ENCODE data around the gene CHSY1. TPM values are rescaled to one million over a fixed set of nuclear protein-coding genes. Genes with fewer than 3 reads are reported as not detected.
A peak's percentile ranks its signal among the peaks of the same experiment; 100 is the strongest.

CHSY1 gene
- total RNA-seq, 2 experiments from 2014 or later, result 50.5 to 59.4 TPM

DNA sequence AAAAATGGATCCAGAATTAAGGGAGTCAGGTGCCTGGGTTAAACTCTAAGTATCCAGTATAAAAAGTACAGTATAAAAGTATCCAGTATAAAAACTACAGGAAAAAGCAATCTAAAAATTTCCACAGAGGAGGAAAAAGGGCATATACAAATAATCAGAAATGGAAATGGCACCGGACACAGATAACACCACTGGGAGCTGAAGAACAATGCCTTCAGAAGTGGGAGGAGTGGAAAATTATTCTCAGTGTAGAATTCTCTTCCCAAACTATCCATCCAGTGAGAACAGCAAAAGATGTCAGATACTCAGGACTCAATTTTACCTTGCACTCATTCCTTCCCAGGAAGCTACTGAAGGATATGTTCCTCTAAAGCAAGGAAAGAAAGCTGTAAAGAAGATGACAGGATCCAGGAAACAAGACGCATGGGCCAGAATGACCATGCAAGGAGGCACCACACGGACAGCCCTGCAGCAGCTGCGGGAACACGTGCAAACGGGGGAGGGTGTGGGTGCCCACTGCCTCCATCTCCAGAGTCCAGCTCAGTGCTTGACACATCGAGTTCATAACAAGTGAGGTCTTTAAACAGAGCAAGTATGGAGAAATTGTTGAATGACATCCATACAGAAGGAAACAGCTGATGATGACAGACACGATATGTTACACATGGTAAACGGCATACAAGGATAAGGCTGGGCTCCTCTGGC, 68.5 kb downstream of the CHSY1 start:
- H3K27ac Mint-ChIP-seq, result no peak overlapping the region
- H3K27me3 Mint-ChIP-seq, result no peaks in the 10 kb centered on the region
- CTCF ChIA-PET, result interaction anchor here (0.8 to 1.4 kb wide), 4 partner anchors 15 to 99 kb away, joined by 3 read pairs; no protein-coding TSS in a partner anchor
- DNase-seq, result no peak
- ATAC-seq, result no peak
- H3K36me3 Mint-ChIP-seq, result peaks cover 49% of the 10 kb centered on the region
- no peak overlapping the region for H3K4me3 Mint-ChIP-seq
- H3K9me3 Mint-ChIP-seq (ENCODE audit: low read depth), result no peaks in the 10 kb centered on the region
- H3K4me1 Mint-ChIP-seq, result peaks cover 69% of the 10 kb centered on the region

DNA sequence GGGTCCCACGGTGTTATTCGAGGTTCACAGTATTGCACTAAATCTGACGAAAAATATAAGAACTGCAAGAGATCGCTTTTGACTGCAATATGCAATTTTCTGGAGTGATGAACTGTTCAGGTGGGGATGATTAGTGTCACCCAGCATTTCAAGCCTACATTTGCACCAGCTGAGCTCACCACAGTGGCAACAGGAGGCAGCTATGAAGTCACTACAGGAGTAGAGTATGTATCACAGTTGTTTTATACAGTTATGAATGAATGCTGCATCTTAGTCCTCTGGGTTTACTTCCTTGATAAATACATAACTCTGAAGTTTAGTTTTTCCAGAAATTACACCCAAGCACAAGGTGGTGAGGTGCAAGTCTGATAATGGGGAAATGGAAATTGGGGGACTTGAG, 69.6 kb downstream of the CHSY1 start:
- Mint-ChIP-seq H3K27ac (peak overlapping the region; percentile 18), H3K9me3 (ENCODE audit: low read depth) (no peaks in the 10 kb centered on the region), H3K4me1 (peaks cover 62% of the 10 kb centered on the region), H3K4me3 (no peak overlapping the region), H3K27me3 (no peaks in the 10 kb centered on the region), H3K36me3 (peaks cover 56% of the 10 kb centered on the region)
- ATAC-seq (no peak), DNase-seq (no peak)
- CTCF ChIA-PET, result interaction anchor here (1.3 kb wide), 1 partner anchor 17 kb away, joined by 3 read pairs; no protein-coding TSS in a partner anchor

DNA sequence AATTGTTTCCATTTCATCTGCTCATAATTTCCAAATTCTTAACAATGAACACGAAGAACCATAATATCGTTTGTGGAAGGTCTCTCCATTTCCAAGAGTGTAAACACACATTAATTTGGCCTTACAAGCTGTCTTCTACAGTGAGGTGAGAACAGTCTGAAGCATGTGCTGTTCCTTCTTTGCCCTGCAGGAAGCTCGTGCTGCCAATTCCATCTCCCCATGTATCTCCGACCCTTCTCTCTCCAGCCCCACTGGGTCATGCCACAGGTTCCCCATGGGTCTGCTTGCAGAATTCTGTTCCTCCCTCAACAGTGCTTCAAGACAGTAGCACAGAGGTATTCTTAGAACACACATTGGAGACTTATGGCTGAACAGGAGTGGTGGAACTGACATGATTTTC, 70.5 kb downstream of the CHSY1 start:
- ATAC-seq, result no peak
- no peaks in the 10 kb centered on the region for H3K9me3 Mint-ChIP-seq (ENCODE audit: low read depth)
- H3K27ac Mint-ChIP-seq, result peak overlapping the region; percentile 62
- H3K4me3 Mint-ChIP-seq, result no peak overlapping the region
- H3K27me3 Mint-ChIP-seq, result no peaks in the 10 kb centered on the region
- CTCF ChIA-PET, result interaction anchor here (1.2 to 1.3 kb wide), 2 partner anchors 14 to 18 kb away, joined by 3 read pairs; no protein-coding TSS in a partner anchor
- H3K4me1 Mint-ChIP-seq, result peaks cover 58% of the 10 kb centered on the region
- peaks cover 60% of the 10 kb centered on the region for H3K36me3 Mint-ChIP-seq
- DNase-seq, result no peak

DNA sequence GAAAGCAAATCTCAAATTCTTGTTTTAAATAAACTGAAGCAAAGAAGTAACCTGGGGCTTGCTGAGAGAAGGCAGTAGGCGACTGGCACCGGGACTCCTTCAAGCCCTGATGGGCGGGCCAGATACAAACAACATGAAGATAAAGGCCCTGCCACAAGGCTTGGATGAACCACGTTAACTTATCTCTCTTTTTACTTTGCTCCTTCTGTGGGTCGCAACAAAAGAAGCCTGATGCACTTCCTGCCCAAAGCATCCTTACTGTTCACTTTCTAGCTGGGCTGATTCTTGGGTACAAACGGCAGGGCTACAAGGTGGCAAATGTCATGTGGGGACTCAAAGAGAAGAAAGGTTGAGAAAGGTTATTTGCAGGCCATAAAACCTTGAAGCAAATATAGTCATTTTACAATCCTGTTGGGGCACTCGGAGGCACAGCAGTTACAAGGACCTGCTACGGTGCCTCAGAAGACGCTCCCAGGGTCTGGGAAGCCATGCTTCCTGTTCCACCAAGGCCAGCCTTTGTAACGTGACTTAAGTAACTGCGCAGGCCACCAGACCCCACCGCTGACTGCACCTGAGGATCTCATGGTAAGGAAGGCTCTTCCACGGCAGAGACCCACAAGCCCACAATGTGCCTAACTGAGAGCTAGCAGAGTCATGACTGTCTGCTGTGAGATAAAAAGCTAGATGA, 71.1 kb downstream of the CHSY1 start:
- Mint-ChIP-seq H3K27ac (peak overlapping the region; percentile 62), H3K4me3 (no peak overlapping the region), H3K4me1 (peaks cover 56% of the 10 kb centered on the region), H3K27me3 (no peaks in the 10 kb centered on the region), H3K36me3 (peaks cover 59% of the 10 kb centered on the region), H3K9me3 (ENCODE audit: low read depth) (no peaks in the 10 kb centered on the region)
- ATAC-seq (no peak), DNase-seq (no peak)
- CTCF ChIA-PET, result interaction anchor here (1.2 to 1.3 kb wide), 2 partner anchors 15 to 19 kb away, joined by 3 read pairs; no protein-coding TSS in a partner anchor

DNA sequence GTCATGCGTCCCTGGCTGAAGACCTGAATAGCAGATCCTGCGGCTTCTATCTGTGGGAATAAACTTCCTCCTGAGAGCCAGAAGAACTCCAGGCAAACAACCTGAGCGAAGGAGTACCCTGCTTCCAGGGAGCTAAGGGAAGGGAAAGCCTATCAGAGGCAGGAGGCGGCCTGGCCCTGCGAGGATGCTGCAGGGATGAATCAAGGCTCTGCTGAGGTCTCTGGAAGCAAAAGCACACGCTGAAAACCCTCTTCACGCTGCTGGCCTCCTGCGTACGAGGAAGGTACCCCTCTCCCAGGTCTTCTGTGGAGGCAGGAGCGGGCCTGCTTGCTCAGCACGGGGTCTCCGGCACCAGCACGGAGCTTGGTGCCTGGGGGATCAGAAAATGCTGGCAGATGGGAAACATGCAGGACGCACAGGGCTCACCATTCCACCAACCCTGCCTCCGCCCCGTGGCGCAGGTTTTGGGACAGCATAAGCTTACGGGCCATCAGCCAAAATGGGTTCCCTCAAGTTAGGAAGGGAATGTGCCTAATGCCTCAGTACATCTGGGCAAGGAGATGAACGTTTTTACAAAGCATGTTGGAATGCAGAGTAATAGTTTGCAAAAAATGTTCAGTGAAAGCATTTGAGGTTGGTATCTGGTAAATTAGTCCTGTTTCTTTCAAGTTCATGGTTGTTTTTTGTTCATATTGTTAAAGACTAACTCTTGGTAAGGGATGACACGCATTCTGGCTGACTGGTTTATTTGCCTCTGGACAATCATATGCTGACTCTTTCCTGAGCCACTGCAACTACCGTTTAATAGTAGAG, 72.3 kb downstream of the CHSY1 start:
- no peak for ATAC-seq

DNA sequence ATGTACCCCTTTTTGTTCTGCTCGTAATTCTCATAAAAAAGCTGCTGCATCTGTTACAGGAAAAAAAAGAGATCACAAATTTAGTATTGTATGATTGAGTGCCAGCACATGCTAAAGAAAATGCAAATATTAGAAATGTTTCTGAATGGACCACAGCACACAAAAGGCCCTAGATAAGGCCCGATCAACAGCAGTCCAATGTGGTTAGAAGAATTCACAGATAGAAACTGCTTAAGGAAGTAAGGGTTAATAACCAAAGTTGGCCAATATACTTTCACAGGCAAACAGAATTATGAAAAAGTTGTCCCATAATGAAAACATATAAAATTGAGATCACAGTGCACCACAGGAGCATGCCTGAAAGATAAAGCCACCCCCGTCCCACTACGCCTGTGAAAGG, 72.9 kb downstream of the CHSY1 start:
- no peak for DNase-seq
- no peak for ATAC-seq
- no peaks in the 10 kb centered on the region for H3K27me3 Mint-ChIP-seq
- no peak overlapping the region for H3K4me3 Mint-ChIP-seq
- no peak overlapping the region for H3K27ac Mint-ChIP-seq
- peaks cover 50% of the 10 kb centered on the region for H3K4me1 Mint-ChIP-seq
- CTCF ChIA-PET, result no interaction called here
- no peaks in the 10 kb centered on the region for H3K9me3 Mint-ChIP-seq (ENCODE audit: low read depth)
- peaks cover 64% of the 10 kb centered on the region for H3K36me3 Mint-ChIP-seq

More for the DNA sequence above, 72.3 kb downstream of the CHSY1 start:
- CTCF ChIA-PET, result no interaction called here
- Mint-ChIP-seq H3K4me3 (no peak overlapping the region), H3K36me3 (peaks cover 61% of the 10 kb centered on the region), H3K27ac (no peak overlapping the region), H3K9me3 (ENCODE audit: low read depth) (no peaks in the 10 kb centered on the region), H3K27me3 (no peaks in the 10 kb centered on the region), H3K4me1 (peaks cover 49% of the 10 kb centered on the region)
- DNase-seq, result no peak

DNA sequence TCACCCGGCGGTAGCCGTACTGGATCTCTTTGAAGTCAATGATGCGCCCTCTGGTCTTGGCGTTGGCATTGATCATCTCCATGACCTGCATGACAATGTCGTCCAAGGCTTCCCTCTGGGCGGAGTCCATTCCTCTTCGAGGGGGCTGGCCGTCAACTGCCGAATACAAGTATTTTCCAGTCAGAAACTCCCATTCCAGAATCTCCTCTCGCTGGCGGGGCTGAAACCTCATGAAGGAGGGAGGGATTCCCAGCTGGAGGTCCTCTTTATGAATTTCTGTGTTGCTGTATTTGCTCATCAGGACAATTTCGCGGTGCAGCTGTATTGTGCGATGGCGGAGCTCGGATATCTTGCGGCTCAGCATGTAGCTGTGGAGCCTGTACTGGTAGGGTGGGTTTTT, 73.4 kb downstream of the CHSY1 start:
- H3K9me3 Mint-ChIP-seq (ENCODE audit: low read depth), result no peaks in the 10 kb centered on the region
- peaks cover 49% of the 10 kb centered on the region for H3K4me1 Mint-ChIP-seq
- ATAC-seq (no peak), DNase-seq (no peak)
- no peak overlapping the region for H3K4me3 Mint-ChIP-seq
- peaks cover 67% of the 10 kb centered on the region for H3K36me3 Mint-ChIP-seq
- no peaks in the 10 kb centered on the region for H3K27me3 Mint-ChIP-seq
- H3K27ac Mint-ChIP-seq, result no peak overlapping the region
- CTCF ChIA-PET, result no interaction called here

DNA sequence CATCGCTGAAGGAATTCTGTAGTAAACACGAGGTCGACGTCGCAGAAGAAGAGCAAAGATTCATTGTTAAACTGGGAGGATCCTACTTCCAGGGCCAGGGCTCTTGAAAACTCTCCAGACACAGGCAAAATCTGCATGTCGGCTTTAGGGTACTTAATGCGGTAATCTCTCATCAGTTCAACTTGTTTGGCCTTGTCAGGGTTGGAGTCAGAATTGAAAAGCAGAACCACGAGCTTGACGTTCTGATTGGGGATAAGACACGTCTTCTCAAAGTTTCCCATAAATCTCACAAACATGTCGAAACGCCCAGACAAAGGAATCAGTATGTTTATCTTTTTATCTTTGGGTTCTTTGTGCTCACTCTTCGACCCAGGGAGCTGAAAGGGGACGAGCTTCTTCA, 74.0 kb downstream of the CHSY1 start:
- no peaks in the 10 kb centered on the region for H3K9me3 Mint-ChIP-seq (ENCODE audit: low read depth)
- ATAC-seq (no peak), DNase-seq (no peak)
- H3K36me3 Mint-ChIP-seq, result peaks cover 61% of the 10 kb centered on the region
- H3K27me3 Mint-ChIP-seq, result no peaks in the 10 kb centered on the region
- no peak overlapping the region for H3K4me3 Mint-ChIP-seq
- CTCF ChIA-PET, result interaction anchor here (1.1 to 1.2 kb wide), 2 partner anchors 17 to 80 kb away, joined by 3 read pairs; no protein-coding TSS in a partner anchor
- H3K27ac Mint-ChIP-seq, result no peak overlapping the region
- H3K4me1 Mint-ChIP-seq, result peaks cover 42% of the 10 kb centered on the region

DNA sequence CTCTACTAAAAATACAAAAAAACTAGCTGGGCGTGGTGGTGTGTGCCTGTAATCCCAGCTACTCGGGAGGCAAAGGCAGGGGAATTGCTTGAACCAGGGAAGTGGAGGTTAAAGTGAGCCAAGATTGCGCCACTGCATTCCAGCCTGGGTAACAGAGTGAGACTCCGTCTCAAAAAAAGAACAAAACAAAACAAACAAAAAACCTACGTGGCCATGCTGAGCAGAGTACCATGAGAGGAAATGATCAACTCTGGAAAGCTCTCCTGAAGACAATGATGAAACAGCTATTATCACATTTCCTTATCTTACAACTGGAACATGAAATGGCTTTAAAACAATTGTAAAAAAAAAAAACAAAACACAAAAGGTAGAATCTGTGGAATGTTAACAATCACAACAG, 75.2 kb downstream of the CHSY1 start:
- Mint-ChIP-seq H3K27ac (no peak overlapping the region), H3K27me3 (no peaks in the 10 kb centered on the region), H3K36me3 (peaks cover 52% of the 10 kb centered on the region), H3K4me1 (peaks cover 36% of the 10 kb centered on the region), H3K4me3 (no peak overlapping the region), H3K9me3 (ENCODE audit: low read depth) (no peaks in the 10 kb centered on the region)
- ATAC-seq (no peak), DNase-seq (no peak)
- CTCF ChIA-PET, result interaction anchor here (1.6 kb wide), 1 partner anchor 21 kb away, joined by 3 read pairs; no protein-coding TSS in a partner anchor

DNA sequence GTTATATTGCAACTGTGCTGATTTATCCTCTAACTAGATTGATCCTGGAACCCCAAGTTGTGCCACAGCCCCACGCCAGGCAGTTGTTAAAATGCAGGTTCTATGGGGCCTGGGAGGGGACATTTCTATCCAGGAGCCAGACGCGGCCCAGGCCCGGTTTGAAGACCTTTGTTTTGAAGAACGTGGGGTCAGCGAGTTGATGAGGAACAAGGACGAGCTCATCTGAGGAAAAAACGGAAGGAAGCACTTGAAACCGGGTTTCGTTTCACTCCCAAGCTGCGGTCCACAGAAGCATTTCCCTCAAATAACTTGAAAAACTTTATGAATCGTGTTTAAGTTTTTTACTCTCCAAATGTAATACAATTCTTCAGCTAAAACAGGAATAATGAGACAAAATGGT, 76.4 kb downstream of the CHSY1 start:
- ATAC-seq, result no peak
- DNase-seq, result no peak
- CTCF ChIA-PET, result no interaction called here
- Mint-ChIP-seq H3K9me3 (ENCODE audit: low read depth) (no peaks in the 10 kb centered on the region), H3K27ac (no peak overlapping the region), H3K4me1 (peaks cover 23% of the 10 kb centered on the region), H3K4me3 (no peak overlapping the region), H3K36me3 (peaks cover 45% of the 10 kb centered on the region), H3K27me3 (no peaks in the 10 kb centered on the region)

DNA sequence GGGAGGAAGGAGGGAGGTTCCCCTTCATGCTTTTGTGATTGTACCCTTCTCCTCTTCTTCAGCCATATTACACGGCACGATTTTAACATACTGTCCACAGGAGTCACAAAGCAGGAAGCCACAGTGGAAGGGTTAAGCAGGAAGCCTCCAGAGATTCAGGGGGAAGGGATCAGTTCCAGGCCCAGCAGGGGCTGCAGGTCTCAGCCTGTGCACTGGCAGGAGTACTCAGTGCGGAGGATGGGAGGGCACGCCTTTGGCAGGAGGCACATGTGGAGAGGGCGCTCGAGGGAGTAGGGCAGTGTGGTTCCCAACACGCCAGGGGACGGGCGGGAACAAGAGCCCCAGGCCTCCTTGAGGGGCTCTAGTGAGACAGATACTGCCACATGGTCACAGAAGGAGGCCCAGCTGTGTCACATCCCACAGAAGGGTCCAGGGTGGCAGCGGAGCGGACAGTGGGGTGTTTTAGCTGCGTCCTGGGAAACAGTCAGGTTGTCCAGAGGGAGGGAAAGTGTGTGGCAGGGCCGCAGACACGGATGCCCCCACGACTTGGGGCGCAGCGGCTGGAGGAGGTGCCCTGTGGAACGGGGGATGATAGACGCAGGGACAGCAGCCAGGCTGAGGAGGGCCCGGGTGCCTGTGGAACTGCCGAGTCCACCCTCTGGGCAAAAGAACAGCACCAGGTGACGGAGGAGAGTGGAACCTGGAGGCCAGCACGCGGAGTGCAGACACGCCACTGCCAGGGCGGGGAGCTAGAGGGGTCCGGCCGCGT, 77.5 kb downstream of the CHSY1 start:
- no peaks in the 10 kb centered on the region for H3K27me3 Mint-ChIP-seq
- peaks cover 29% of the 10 kb centered on the region for H3K4me1 Mint-ChIP-seq
- no peak overlapping the region for H3K4me3 Mint-ChIP-seq
- no peak overlapping the region for H3K27ac Mint-ChIP-seq
- CTCF ChIA-PET, result no interaction called here
- no peaks in the 10 kb centered on the region for H3K9me3 Mint-ChIP-seq (ENCODE audit: low read depth)
- peaks cover 43% of the 10 kb centered on the region for H3K36me3 Mint-ChIP-seq
- ATAC-seq (no peak), DNase-seq (no peak)

DNA sequence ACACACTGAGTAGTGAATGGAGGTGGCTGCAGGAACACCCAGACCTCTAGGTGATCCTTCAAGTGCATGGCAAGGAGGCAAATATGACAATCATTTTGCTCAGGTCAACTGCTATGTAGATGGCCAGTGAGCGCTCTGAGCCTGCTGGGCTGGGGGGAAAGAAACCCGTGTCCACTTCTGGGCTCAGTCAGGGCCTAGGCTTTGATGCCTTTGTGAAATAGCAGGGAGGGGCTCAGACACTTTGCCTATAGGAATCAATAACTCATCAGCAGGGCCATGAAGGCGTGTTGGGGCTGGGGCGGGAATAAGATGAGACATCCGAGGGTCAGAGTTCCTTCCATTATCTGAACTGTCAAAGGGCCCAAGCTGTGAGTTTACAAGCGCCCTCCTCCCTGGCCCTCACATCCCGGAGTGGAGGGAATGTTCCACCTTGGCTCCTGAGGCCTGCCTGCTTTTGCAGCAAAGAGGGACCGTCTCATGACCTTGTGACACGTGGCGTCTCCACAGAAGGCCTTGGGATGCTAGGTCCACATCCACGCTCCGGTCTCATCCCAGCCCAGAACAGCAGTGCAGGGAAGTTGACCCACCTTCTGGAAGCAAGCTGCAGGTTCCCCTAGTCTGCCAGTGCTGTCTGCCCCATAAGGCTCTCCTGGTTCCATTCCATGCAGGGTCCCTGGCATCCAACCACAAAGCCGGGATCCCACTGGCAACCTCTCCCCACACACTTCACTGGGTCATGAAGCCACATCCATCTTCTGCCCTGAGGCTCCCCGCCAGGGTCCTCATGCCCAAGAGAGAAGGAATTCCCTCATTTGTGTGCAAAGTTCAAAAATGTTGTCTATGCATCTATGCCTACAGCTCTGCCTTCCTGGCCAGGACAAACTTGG, 78.4 kb downstream of the CHSY1 start:
- DNase-seq, result no peak
- Mint-ChIP-seq H3K4me3 (no peak overlapping the region), H3K27ac (no peak overlapping the region), H3K9me3 (ENCODE audit: low read depth) (no peaks in the 10 kb centered on the region), H3K4me1 (peaks cover 32% of the 10 kb centered on the region), H3K36me3 (peaks cover 35% of the 10 kb centered on the region), H3K27me3 (no peaks in the 10 kb centered on the region)
- CTCF ChIA-PET, result no interaction called here
- no peak for ATAC-seq

All from activated CD8-positive, alpha-beta memory T cell treated with anti-CD3 and anti-CD28 coated beads, Interleukin-2, amount 10 ng/mL, durations not matched to agents 7 days and 5 days (primary cell).